ENCODE measurements around the gene NHP2.

DNA sequence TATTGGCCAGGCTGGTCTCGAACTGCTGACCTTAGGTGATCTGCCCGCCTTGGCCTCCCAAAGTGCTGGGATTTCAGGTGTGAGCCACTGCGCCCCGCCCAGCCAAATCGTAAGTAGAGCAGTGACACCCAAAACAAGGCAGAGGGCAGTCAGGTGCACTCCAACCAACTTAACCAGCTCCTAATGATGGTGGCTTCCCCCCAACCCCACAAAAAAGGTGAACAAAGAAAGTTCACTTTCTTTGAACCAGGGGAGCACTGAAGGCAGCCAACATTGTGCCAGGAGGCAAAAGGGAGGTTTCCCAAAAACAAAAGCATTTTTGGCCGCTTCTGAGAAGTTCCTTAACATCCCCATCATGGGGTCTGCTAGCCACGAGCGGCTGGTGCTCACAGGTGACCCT is 23.9 kb upstream of the NHP2 start:
- TF ChIP-seq CTCF (conservative IDR thresholded peaks at IDR 0.05) = no peak
- no peak for TF ChIP-seq EZH2 (IDR thresholded peaks at IDR 0.05; ENCODE audit: low read depth)
